Gastroesophageal sphincter (tissue), 3 donors: ENCODE results near the gene FAM193A.

Experiments used
- CTCF ChIP-seq, 4 experiments: fragments of 200-600 bp in 2 of 4; fragments of 450-650 bp in 2 of 4; sonication (generic) in 1 of 4; IDR thresholded peaks; one replicate each; pipeline ENCODE4 v1.5.1; 2017 to 2019; ENCODE audit warnings: antibody characterized with exemption in 4 of 4, mild to moderate bottlenecking in 2 of 4, moderate library complexity in 2 of 4
- EP300 ChIP-seq: sonication (generic); formaldehyde crosslinking; IDR thresholded peaks from one replicate; pipeline ENCODE4 v1.6.1; 2017; ENCODE audit warnings: antibody characterized with exemption, mild to moderate bottlenecking
- POLR2A ChIP-seq, 2 donors: fragments of 450-650 bp; IDR thresholded peaks; one replicate each; pipeline ENCODE4 v1.6.1; 2017; ENCODE audit warnings: antibody characterized with exemption in 2 of 2, mild to moderate bottlenecking in 2 of 2, moderate library complexity in 1 of 2
- POLR2AphosphoS5 ChIP-seq: sonication (generic); formaldehyde crosslinking; IDR thresholded peaks from one replicate; pipeline ENCODE4 v1.6.1; 2017; ENCODE audit warnings: antibody characterized with exemption

GRCh38 chr4:2697995-2698414, 161.6 kb downstream of the FAM193A start:
- TF ChIP-seq CTCF (IDR thresholded peaks at IDR 0.05) (no peak), POLR2A (IDR thresholded peaks at IDR 0.05) (no peak), POLR2AphosphoS5 (no peak), EP300 (no peak)
